Panc1 (cell line): Measurements from ENCODE around the gene PTPRA.

Experiments
- TCF7L2 ChIP-seq: IDR thresholded peaks from 2 replicates; pipeline ENCODE4 v1.6.1; 2011; ENCODE audit warnings: mild to moderate bottlenecking, low read depth, low read length, inconsistent platforms
- TF ChIP-seq, protein P1 (sequence below), 2 experiments: IDR thresholded peaks; 2 replicates each; pipeline ENCODE4 v1.6.1; 2011 to 2012; ENCODE audit warnings: low read depth in 2 of 2, control low read depth in 1 of 2, low read length in 1 of 2, mild to moderate bottlenecking in 1 of 2, moderate library complexity in 1 of 2; ENCODE audit not compliant: insufficient read depth in 1 of 2
- TF ChIP-seq, protein P2 (sequence below): fragments of 450-650 bp; IDR thresholded peaks from 2 replicates; pipeline ENCODE4 v1.5.1; 2017; ENCODE audit warnings: mild to moderate bottlenecking

DNA sequence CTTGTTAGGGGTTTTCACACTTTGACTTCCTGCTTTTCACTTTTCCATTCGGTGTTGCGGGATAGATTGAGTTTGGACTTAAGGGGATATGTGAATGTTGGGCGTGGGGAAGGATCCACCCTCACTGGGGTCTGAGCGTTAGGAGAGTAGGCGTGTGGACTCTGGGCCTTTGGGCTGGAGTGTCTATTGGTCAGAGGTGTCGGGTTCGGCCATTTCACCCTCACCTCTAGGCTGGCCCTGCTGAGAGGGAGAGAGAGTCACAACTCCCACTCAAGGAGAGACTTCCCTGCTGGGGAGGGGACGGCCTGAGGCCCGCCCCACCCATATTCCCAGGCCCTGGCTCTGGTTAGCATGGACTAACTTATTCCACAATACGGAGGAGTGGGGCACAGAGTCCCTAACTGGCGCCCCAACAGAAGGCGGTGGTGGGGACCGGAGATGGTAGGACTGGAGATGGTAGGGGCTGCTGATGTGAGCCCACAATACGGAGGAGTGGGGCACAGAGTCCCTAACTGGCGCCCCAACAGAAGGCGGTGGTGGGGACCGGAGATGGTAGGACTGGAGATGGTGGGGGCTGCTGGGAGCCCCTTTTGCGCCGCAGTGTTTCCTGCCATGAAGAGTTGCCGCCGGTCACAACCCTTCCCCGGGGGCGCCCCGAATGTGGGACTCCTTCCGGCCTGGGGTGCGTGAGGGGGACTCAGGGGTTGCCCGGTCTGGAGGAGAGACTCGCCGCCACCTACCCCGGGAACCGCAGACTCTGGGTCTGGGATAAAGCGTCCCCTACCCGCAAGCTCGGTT lies 1.4 kb upstream of the PTPRA start:
- TF ChIP-seq, protein P1, sequence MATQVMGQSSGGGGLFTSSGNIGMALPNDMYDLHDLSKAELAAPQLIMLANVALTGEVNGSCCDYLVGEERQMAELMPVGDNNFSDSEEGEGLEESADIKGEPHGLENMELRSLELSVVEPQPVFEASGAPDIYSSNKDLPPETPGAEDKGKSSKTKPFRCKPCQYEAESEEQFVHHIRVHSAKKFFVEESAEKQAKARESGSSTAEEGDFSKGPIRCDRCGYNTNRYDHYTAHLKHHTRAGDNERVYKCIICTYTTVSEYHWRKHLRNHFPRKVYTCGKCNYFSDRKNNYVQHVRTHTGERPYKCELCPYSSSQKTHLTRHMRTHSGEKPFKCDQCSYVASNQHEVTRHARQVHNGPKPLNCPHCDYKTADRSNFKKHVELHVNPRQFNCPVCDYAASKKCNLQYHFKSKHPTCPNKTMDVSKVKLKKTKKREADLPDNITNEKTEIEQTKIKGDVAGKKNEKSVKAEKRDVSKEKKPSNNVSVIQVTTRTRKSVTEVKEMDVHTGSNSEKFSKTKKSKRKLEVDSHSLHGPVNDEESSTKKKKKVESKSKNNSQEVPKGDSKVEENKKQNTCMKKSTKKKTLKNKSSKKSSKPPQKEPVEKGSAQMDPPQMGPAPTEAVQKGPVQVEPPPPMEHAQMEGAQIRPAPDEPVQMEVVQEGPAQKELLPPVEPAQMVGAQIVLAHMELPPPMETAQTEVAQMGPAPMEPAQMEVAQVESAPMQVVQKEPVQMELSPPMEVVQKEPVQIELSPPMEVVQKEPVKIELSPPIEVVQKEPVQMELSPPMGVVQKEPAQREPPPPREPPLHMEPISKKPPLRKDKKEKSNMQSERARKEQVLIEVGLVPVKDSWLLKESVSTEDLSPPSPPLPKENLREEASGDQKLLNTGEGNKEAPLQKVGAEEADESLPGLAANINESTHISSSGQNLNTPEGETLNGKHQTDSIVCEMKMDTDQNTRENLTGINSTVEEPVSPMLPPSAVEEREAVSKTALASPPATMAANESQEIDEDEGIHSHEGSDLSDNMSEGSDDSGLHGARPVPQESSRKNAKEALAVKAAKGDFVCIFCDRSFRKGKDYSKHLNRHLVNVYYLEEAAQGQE (IDR thresholded peaks at IDR 0.05; ENCODE audit: insufficient read depth in 1 of 2, low read depth in 2 of 2, low read length in 1 of 2): no peak
- TF ChIP-seq, protein P2, sequence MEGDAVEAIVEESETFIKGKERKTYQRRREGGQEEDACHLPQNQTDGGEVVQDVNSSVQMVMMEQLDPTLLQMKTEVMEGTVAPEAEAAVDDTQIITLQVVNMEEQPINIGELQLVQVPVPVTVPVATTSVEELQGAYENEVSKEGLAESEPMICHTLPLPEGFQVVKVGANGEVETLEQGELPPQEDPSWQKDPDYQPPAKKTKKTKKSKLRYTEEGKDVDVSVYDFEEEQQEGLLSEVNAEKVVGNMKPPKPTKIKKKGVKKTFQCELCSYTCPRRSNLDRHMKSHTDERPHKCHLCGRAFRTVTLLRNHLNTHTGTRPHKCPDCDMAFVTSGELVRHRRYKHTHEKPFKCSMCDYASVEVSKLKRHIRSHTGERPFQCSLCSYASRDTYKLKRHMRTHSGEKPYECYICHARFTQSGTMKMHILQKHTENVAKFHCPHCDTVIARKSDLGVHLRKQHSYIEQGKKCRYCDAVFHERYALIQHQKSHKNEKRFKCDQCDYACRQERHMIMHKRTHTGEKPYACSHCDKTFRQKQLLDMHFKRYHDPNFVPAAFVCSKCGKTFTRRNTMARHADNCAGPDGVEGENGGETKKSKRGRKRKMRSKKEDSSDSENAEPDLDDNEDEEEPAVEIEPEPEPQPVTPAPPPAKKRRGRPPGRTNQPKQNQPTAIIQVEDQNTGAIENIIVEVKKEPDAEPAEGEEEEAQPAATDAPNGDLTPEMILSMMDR: no peak
- no peak for TF ChIP-seq TCF7L2
